M059J (cell line): Measurements from ENCODE around the gene ZNF236. TPM values are rescaled to one million over a fixed set of nuclear protein-coding genes. Genes with fewer than 3 reads are reported as not detected.

ENCODE experiments used
- DNase-seq: peaks from one replicate; pipeline ENCODE4 v3.0.0-alpha.2; 2012; ENCODE audit warnings: low read depth
- total RNA-seq: library from RNA; depleted of rRNA; stranded (reverse); fragments of >200 nt; shearing (Covaris generic); gene quantifications from 2 replicates; pipeline ENCODE4 v1.2.3, GENCODE V29; 2014

Gene ZNF236
- total RNA-seq, 1 experiment from 2014 or later, result 6.1 TPM

GRCh38 chr18:76821356-76821874 is 942 bp upstream of the ZNF236 start:
- no peak for DNase-seq

- peak; percentile 56 for DNase-seq
Observed at GRCh38 chr18:76821875-76822505, 367 bp upstream of the ZNF236 start.

- no peak for DNase-seq
Observed at GRCh38 chr18:76823161-76823538, 793 bp downstream of the ZNF236 start.

- DNase-seq, result no peak
Observed at GRCh38 chr18:76823587-76824011, 1.2 kb downstream of the ZNF236 start.

GRCh38 chr18:76824145-76824676 is 1.9 kb downstream of the ZNF236 start:
- DNase-seq, result no peak

- DNase-seq, result no peak
Observed at GRCh38 chr18:76824754-76825153, 2.4 kb downstream of the ZNF236 start.

- no peak for DNase-seq
Observed at GRCh38 chr18:76827205-76828200, 5.1 kb downstream of the ZNF236 start.

GRCh38 chr18:76834379-76834778 is 12.0 kb downstream of the ZNF236 start:
- no peak for DNase-seq

GRCh38 chr18:76835380-76835779 is 13.0 kb downstream of the ZNF236 start:
- no peak for DNase-seq

- no peak for DNase-seq
Observed at GRCh38 chr18:76837071-76837470, 14.7 kb downstream of the ZNF236 start.

GRCh38 chr18:76838182-76838581 is 15.8 kb downstream of the ZNF236 start:
- DNase-seq, result no peak

- DNase-seq, result no peak
Observed at GRCh38 chr18:76839086-76839794, 16.9 kb downstream of the ZNF236 start.

- DNase-seq, result no peak
Observed at GRCh38 chr18:76842837-76843530, 20.6 kb downstream of the ZNF236 start.

- no peak for DNase-seq
Observed at GRCh38 chr18:76844144-76844543, 21.8 kb downstream of the ZNF236 start.

- no peak for DNase-seq
Observed at GRCh38 chr18:76844742-76845477, 22.6 kb downstream of the ZNF236 start.

- no peak for DNase-seq
Observed at GRCh38 chr18:76846217-76846616, 23.9 kb downstream of the ZNF236 start.

GRCh38 chr18:76847916-76848315 is 25.6 kb downstream of the ZNF236 start:
- DNase-seq, result no peak

- DNase-seq, result no peak
Observed at GRCh38 chr18:76850112-76850511, 27.8 kb downstream of the ZNF236 start.

GRCh38 chr18:76855594-76855993 is 33.2 kb downstream of the ZNF236 start:
- DNase-seq, result no peak

- no peak for DNase-seq
Observed at GRCh38 chr18:76857476-76857875, 35.1 kb downstream of the ZNF236 start.
